Body of pancreas (tissue), 4 donors: ENCODE data around the gene WASF1. TPM values are rescaled to one million over a fixed set of nuclear protein-coding genes. Genes with fewer than 3 reads are reported as not detected.

ENCODE experiments used
- ATAC-seq: fragments of 150-250 bp; one replicate; pipeline ENCODE4 v1.9.1; 2016
- DNase-seq, 4 donors: peaks; one replicate each; pipeline ENCODE4 v3.0.0-alpha.2; 2019
- H3K27ac ChIP-seq, 4 donors: fragments of 200-600 bp; sonication (generic); 1 replicate in 3 of 4; 2 replicates in 1 of 4; pipeline versions ENCODE4 v1.5.1 to v1.6.1; 2016 to 2019; ENCODE audit warnings: mild to moderate bottlenecking in 1 of 4, mixed read lengths in 1 of 4, moderate library complexity in 1 of 4
- H3K27me3 ChIP-seq, 2 donors: fragments of 200-600 bp; sonication (generic); one replicate each; pipeline ENCODE4 v1.6.0; 2016; ENCODE audit warnings: mild to moderate bottlenecking in 1 of 2
- H3K36me3 ChIP-seq, 2 donors: fragments of 200-600 bp; sonication (generic); replicated peaks in 1 of 2; 2 replicates each; pipeline ENCODE4 v1.5.1; 2016; ENCODE audit warnings: low read depth in 2 of 2; ENCODE audit not compliant: insufficient read depth in 1 of 2
- H3K4me1 ChIP-seq: fragments of 200-600 bp; sonication (generic); one replicate; pipeline ENCODE4 v1.6.0; 2016
- H3K4me3 ChIP-seq, 2 donors: fragments of 200-600 bp; sonication (generic); 1 replicate in 1 of 2; 2 replicates in 1 of 2; pipeline ENCODE4 v1.5.1; 2016 to 2019
- H3K9me3 ChIP-seq, 3 donors: fragments of 200-600 bp; sonication (generic); 1 replicate in 2 of 3; 2 replicates in 1 of 3; pipeline ENCODE4 v1.5.1; 2016
- POLR2A ChIP-seq, 3 donors: fragments of 450-650 bp; IDR thresholded peaks; one replicate each; pipeline ENCODE4 v1.6.1; 2016; ENCODE audit warnings: antibody characterized with exemption in 3 of 3, mild to moderate bottlenecking in 2 of 3
- WGBS, 2 donors: methylation state at CpG; one replicate each; pipeline ENCODE4 v1.1.5; 2017; 5-methylcytosine and 5-hydroxymethylcytosine counted together
- intact Hi-C: fragments of 100-400 bp; cut with DNase I; formaldehyde crosslinking; loops from one replicate; pipeline ENCODE4 v1.15.1; 2023
- total RNA-seq, 2 donors: library from RNA; depleted of rRNA; stranded (reverse); fragments of >200 nt; gene quantifications; one replicate each; pipeline ENCODE4 v1.1.0, GENCODE V29; 2016
- TF ChIP-seq, protein P1 (sequence below), 7 experiments: fragments of 450-650 bp in 4 of 7; fragments of 200-600 bp in 3 of 7; sonication (generic) in 3 of 7; IDR thresholded peaks; one replicate each; pipeline ENCODE4 v1.5.1; 2016 to 2019; ENCODE audit warnings: antibody characterized with exemption in 7 of 7

WASF1 gene
- total RNA-seq, 2 donors from 2014 or later = 7.5 to 8.9 TPM

DNA sequence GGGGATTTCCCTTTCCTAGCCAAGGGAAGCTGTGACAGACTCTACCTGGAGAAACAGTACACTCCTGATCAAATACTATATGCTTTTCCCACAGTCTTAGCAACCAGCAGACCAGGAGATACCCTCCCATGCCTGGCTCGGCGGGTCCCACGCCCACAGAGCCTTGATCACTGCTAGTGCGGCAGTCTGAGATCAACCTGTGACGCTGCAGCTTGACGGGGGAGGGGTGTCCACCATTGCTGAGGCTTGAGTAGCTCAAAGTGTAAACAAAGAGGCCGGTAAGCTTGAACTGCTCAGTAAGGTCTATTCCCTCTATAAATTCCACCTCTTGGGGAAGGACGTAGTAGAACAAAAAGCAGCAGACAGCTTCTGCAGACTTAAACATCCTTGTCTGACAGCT is 63.2 kb downstream of the WASF1 start:
- 74 to 91% methylated on average over 8 of the region's 8 CpGs for whole genome bisulfite sequencing, 2 donors
- Histone ChIP-seq H3K27me3 (no peaks in the 10 kb centered on the region), H3K4me3 (no peak overlapping the region), H3K9me3 (no peaks in the 10 kb centered on the region), H3K4me1 (no peaks in the 10 kb centered on the region), H3K36me3 (no peaks in the 10 kb centered on the region), H3K27ac (no peak overlapping the region)
- peak in 2 of 4 donors; percentile 7 to 40 for DNase-seq
- TF ChIP-seq, protein P1, sequence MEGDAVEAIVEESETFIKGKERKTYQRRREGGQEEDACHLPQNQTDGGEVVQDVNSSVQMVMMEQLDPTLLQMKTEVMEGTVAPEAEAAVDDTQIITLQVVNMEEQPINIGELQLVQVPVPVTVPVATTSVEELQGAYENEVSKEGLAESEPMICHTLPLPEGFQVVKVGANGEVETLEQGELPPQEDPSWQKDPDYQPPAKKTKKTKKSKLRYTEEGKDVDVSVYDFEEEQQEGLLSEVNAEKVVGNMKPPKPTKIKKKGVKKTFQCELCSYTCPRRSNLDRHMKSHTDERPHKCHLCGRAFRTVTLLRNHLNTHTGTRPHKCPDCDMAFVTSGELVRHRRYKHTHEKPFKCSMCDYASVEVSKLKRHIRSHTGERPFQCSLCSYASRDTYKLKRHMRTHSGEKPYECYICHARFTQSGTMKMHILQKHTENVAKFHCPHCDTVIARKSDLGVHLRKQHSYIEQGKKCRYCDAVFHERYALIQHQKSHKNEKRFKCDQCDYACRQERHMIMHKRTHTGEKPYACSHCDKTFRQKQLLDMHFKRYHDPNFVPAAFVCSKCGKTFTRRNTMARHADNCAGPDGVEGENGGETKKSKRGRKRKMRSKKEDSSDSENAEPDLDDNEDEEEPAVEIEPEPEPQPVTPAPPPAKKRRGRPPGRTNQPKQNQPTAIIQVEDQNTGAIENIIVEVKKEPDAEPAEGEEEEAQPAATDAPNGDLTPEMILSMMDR (IDR thresholded peaks at IDR 0.05) = no peak
- no peak for TF ChIP-seq POLR2A (IDR thresholded peaks at IDR 0.05)
- intact Hi-C loops = no loop called here
- ATAC-seq = no peak

DNA sequence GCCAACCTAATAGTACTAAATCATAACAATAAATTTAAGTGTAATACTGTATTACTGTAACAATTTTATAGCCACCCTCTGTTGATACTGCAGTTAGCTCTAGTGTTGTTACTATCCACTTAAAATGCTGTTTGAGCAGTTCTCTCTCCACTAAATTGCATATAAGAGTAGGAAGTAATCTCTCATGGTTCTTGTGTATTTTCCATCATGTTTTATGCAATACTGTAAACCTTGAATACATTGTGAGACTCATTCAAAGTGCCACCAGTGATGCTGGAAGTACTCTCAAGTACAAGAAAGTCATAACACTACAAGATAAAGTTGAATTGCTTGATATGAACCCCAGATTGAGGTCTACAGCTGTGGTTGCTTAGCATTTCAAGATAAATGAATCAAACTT is 65.5 kb downstream of the WASF1 start:
- no peaks in the 10 kb centered on the region for H3K27me3 ChIP-seq
- ATAC-seq (no peak), DNase-seq (no peak)
- no peak overlapping the region for H3K4me3 ChIP-seq
- no peak for TF ChIP-seq POLR2A (IDR thresholded peaks at IDR 0.05)
- TF ChIP-seq, protein P1 (IDR thresholded peaks at IDR 0.05) = no peak
- H3K27ac ChIP-seq = no peak overlapping the region
- H3K9me3 ChIP-seq = no peaks in the 10 kb centered on the region
- no peaks in the 10 kb centered on the region for H3K4me1 ChIP-seq
- intact Hi-C loops = no loop called here
- no peaks in the 10 kb centered on the region for H3K36me3 ChIP-seq

DNA sequence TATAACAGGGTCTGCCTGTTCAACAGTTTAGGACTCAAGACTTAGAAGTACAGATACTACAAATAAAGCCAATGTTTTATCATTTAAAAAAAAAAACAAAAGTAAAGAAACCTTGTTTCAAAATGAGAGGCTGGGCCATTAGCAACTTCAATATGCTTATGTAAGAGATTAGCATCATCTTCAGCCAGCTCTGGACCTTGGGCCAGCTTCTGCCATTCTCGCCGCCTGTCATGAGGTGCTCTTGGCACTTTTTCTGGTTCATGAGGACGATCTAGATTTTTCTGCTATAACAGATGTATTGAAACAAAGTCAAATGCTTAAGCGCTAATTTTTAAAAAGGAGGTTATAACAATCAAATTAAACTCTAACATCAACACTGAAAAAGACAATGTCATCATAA is 74.2 kb downstream of the WASF1 start:
- Histone ChIP-seq H3K36me3 (no peaks in the 10 kb centered on the region), H3K27me3 (no peaks in the 10 kb centered on the region), H3K9me3 (no peaks in the 10 kb centered on the region), H3K4me1 (peaks cover 33% of the 10 kb centered on the region), H3K27ac (no peak overlapping the region), H3K4me3 (no peak overlapping the region)
- WGBS, 2 donors = 61 to 64% methylated on average over 4 of the region's 4 CpGs
- intact Hi-C loops = no loop called here
- DNase-seq = no peak
- TF ChIP-seq, protein P1 (IDR thresholded peaks at IDR 0.05) = no peak
- TF ChIP-seq POLR2A (IDR thresholded peaks at IDR 0.05) = no peak
- ATAC-seq = no peak

DNA sequence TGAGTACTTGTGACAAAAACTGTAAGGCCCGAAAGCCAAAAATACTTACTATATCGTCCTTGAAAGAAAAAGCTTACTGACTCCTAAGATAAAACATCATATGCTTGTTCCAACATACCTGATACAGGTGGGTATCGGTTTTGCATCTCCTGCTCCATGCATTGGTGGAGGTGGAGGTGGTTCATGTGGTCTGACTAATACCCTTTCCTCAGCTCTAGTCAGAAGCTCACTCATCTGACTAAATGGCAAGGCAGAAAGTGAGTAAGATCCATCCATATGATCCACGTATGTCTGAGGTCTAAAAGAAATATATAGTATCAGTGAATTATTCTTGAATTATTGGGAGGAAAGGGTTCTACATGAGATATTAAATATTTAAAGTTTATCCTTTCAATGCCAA is 76.2 kb downstream of the WASF1 start:
- intact Hi-C loops = no loop called here
- DNase-seq = no peak
- Histone ChIP-seq H3K4me3 (no peak overlapping the region), H3K4me1 (peaks cover 45% of the 10 kb centered on the region), H3K36me3 (no peaks in the 10 kb centered on the region), H3K27me3 (no peaks in the 10 kb centered on the region), H3K27ac (no peak overlapping the region), H3K9me3 (no peaks in the 10 kb centered on the region)
- no peak for TF ChIP-seq POLR2A (IDR thresholded peaks at IDR 0.05)
- TF ChIP-seq, protein P1 (IDR thresholded peaks at IDR 0.05) = no peak
- WGBS, 2 donors = 42 to 62% methylated on average over 4 of the region's 4 CpGs
- ATAC-seq = no peak

DNA sequence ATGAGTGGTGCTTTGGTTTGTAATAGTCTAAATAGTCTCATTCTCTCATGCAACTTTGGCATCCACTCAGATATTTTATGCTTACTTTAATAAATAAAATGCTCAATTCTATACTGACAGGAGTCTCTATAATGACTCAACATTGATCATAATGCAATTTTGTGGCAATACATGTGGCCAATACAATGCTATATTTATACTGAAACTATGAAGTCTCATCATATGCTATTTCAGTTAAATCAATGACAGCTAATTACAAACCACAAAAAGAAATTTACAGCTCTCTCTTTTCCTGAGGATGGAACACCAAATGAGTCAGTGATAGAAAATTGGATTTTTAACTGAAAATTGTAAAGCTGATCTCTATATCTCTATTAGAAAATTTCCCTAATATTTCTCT is 77.1 kb downstream of the WASF1 start:
- peaks cover 50% of the 10 kb centered on the region for H3K4me1 ChIP-seq
- H3K27ac ChIP-seq = no peak overlapping the region
- no peak for TF ChIP-seq POLR2A (IDR thresholded peaks at IDR 0.05)
- TF ChIP-seq, protein P1 (IDR thresholded peaks at IDR 0.05) = no peak
- H3K36me3 ChIP-seq = no peaks in the 10 kb centered on the region
- ATAC-seq = no peak
- H3K4me3 ChIP-seq = no peak overlapping the region
- H3K27me3 ChIP-seq = no peaks in the 10 kb centered on the region
- intact Hi-C loops = no loop called here
- H3K9me3 ChIP-seq = no peaks in the 10 kb centered on the region
- no peak for DNase-seq
